ENCODE data around the gene DISC1. TPM values are rescaled to one million over a fixed set of nuclear protein-coding genes. Genes with fewer than 3 reads are reported as not detected.

DISC1 gene
- total and polyA plus RNA-seq, 2 experiments from 2014 or later, result 6.5 to 11.5 TPM

- Histone ChIP-seq H3K4me3 (no peak overlapping the region), H3K4me1 (ENCODE audit: low read depth) (peaks cover 51% of the 10 kb centered on the region), H3K36me3 (no peaks in the 10 kb centered on the region), H3K27ac (peak overlapping the region; percentile 46), H3K9me3 (ENCODE audit: low read depth) (no peaks in the 10 kb centered on the region), H3K27me3 (no peaks in the 10 kb centered on the region)
- DNase-seq (ENCODE audit: low read depth in 1 of 2, low spot score in 1 of 2), result no peak
- TF ChIP-seq CTCF (IDR thresholded peaks at IDR 0.05; ENCODE audit: low read depth, low read length), result no peak
Measured at GRCh38 chr1:231865331-231865730, 238.7 kb downstream of the DISC1 start.

- DNase-seq (ENCODE audit: low read depth in 1 of 2, low spot score in 1 of 2), result peak; percentile 71 to 77
- Histone ChIP-seq H3K36me3 (no peaks in the 10 kb centered on the region), H3K4me1 (ENCODE audit: low read depth) (peaks cover 39% of the 10 kb centered on the region), H3K9me3 (ENCODE audit: low read depth) (no peaks in the 10 kb centered on the region), H3K4me3 (no peak overlapping the region), H3K27ac (no peak overlapping the region), H3K27me3 (no peaks in the 10 kb centered on the region)
- peak; percentile 82 for TF ChIP-seq CTCF (IDR thresholded peaks at IDR 0.05; ENCODE audit: low read depth, low read length)
Measured at GRCh38 chr1:231866392-231867331, 240.1 kb downstream of the DISC1 start.

GRCh38 chr1:231867607-231868006 is 241.0 kb downstream of the DISC1 start:
- Histone ChIP-seq H3K27me3 (no peaks in the 10 kb centered on the region), H3K4me1 (ENCODE audit: low read depth) (peaks cover 31% of the 10 kb centered on the region), H3K9me3 (ENCODE audit: low read depth) (no peaks in the 10 kb centered on the region), H3K36me3 (no peaks in the 10 kb centered on the region), H3K27ac (no peak overlapping the region), H3K4me3 (no peak overlapping the region)
- no peak for TF ChIP-seq CTCF (IDR thresholded peaks at IDR 0.05; ENCODE audit: low read depth, low read length)
- peak in 1 of 2 donors; percentile 21 for DNase-seq (ENCODE audit: low read depth in 1 of 2, low spot score in 1 of 2)

- H3K4me1 ChIP-seq (ENCODE audit: low read depth), result peaks cover 29% of the 10 kb centered on the region
- H3K4me3 ChIP-seq, result no peak overlapping the region
- TF ChIP-seq CTCF (IDR thresholded peaks at IDR 0.05; ENCODE audit: low read depth, low read length), result no peak
- H3K36me3 ChIP-seq, result no peaks in the 10 kb centered on the region
- no peaks in the 10 kb centered on the region for H3K27me3 ChIP-seq
- no peaks in the 10 kb centered on the region for H3K9me3 ChIP-seq (ENCODE audit: low read depth)
- DNase-seq (ENCODE audit: low read depth in 1 of 2, low spot score in 1 of 2), result no peak
- no peak overlapping the region for H3K27ac ChIP-seq
Measured at GRCh38 chr1:231869364-231869763, 242.8 kb downstream of the DISC1 start.

- no peak for TF ChIP-seq CTCF (IDR thresholded peaks at IDR 0.05; ENCODE audit: low read depth, low read length)
- Histone ChIP-seq H3K9me3 (ENCODE audit: low read depth) (no peaks in the 10 kb centered on the region), H3K4me3 (no peak overlapping the region), H3K27ac (no peak overlapping the region), H3K27me3 (no peaks in the 10 kb centered on the region), H3K36me3 (no peaks in the 10 kb centered on the region), H3K4me1 (ENCODE audit: low read depth) (peaks cover 15% of the 10 kb centered on the region)
- DNase-seq (ENCODE audit: low read depth in 1 of 2, low spot score in 1 of 2), result no peak
Measured at GRCh38 chr1:231871471-231871870, 244.9 kb downstream of the DISC1 start.
